GM19463 (cell line): ENCODE results near the gene ANKRD36C.
"Not testable (repeated sequence)": the region's sequence is repeated elsewhere in the genome, so short reads cannot be mapped to it uniquely, and the experiment has no call there.

Experiments used
- ATAC-seq: cut with Tn5 transposase; IDR thresholded peaks from one replicate; pipeline ENCODE4 v1.9.1; 2021; ENCODE audit warnings: mild to moderate bottlenecking, moderate library complexity; ENCODE audit not compliant: unreplicated experiment

The ANKRD36C gene

DNA sequence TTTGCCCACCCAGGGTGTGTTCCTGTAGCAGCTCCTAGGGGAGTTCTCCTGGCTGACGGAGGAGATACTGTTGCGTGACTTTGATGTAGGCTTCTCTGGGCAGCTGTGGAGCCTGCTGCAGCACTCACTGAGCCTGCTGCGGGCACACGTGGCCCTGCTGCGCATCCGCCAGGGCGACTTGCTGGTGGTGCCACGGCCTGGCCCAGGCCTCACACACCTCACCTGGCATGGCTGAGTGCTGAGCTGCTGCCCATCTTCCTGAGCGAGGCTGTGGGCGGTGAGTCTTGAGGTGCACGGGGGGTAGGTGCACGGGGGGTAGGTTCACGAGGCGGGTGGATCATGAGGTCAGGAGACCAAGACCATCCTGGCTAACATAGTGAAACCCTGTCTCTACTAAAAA is 191.7 kb downstream of the ANKRD36C start:
- no peak for ATAC-seq

GRCh38 chr2:95799147-95799889 is 192.3 kb downstream of the ANKRD36C start:
- not testable (repeated sequence) for ATAC-seq

DNA sequence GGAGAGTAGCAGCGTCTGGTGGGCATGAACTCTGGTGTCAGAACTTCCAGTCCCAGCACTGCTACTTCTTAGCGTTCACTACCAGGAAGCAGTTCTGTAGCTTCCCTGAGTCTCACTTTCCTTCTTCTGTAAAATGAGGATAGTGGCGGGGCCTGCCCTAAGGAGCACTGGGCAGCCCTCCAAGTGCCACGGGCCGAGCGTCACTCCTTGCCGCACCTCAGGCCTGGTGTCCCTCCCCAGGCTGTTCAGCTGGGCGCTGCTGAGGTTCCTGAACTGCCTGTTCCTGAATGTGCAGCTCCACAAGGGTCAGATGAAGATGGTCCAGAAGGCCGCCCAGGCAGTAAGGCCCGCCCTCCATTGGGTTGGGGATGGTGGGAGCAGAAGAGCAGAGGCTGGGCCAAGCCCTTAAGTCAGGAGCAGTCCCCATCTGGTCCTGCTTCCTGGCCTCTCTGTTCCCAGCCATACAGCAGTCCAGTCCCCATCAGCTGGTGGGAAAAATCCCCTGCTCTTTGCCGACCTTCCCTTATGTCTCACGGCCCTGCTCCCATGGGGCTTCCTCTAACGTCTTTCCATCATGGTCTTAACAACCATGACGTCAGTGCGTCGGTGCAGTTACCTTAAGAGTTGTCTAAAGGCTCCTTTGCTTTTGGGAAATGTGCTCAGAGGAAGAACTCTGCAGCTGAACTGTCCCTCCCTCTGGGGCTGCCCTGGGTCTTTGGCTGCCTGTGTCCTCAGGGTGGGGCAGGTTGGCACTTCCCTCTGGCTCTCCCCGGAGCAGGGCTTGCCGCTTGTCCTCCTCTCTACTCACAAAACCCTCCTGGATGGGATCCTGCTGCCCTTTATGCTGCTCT is 195.2 kb downstream of the ANKRD36C start:
- not testable (repeated sequence) for ATAC-seq

- ATAC-seq: not testable (repeated sequence)
Measured at GRCh38 chr2:95793970-95794369, 197.7 kb downstream of the ANKRD36C start.

DNA sequence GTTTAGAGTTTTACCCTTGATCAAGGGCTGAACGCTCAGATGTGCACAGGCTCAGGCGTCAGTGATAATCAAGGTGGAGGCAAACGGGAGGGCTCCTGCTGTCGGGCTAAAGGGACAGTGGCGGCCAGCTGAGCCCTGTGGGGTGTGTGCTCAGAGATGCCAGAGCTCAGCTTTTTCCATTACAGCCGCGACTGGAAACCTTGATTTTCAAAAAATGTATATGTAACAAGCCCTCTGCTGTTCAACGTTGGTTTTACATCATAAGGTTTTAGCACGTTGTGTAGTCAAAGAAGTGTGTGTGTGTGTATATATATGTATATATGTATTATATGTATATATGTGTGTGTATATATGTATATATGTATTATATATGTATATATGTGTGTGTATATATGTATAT is 201.4 kb downstream of the ANKRD36C start:
- not testable (repeated sequence) for ATAC-seq

GRCh38 chr2:95789385-95789784 is 202.2 kb downstream of the ANKRD36C start:
- ATAC-seq: not testable (repeated sequence)

GRCh38 chr2:95788642-95789041 is 203.0 kb downstream of the ANKRD36C start:
- not testable (repeated sequence) for ATAC-seq
